ENCODE results near the gene SLC25A1.
"Not testable (repeated sequence)": the region's sequence is repeated elsewhere in the genome, so short reads cannot be mapped to it uniquely, and the experiment has no call there.

SLC25A1 gene

DNA sequence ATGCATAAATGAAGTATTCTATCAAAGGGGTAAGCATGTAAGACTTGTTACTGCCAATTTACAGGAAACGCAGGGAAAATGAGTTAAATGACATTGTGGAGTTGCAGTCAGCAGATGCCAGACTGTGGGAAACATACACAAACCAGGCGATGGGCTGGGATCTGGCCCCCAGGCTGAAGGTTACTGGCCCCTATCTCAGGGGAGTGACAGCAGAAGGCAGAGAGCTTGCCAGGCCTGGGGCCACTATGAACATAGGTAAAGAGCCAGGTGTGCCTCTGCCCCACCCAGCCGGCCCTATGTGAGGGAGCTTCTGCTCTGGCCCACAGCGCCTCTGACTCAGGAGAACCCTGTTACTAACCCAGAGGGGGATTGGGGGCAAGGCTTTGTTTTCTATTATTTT lies 26.1 kb upstream of the SLC25A1 start:
- DNase-seq (ENCODE audit: low spot score) = no peak

DNA sequence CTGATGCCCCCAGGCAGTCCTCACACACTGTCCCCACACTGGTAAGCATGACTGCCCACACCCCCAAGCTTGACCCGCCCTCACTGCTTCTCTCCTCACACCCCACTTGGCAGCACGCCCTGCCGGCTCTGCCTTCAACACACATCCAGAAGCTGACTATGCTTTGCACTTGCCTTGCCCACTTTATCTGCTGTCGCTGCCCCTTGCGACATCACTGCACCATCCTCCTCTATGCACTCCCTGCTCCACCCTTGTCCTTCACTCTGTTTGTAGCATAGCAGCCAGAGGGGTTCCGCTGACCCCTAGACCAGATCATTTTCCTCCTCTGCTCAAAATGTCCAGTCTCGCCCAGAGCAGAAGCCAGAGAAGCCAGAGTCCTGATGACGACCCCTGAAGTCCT lies 25.3 kb upstream of the SLC25A1 start:
- no peak for DNase-seq (ENCODE audit: low spot score)

DNA sequence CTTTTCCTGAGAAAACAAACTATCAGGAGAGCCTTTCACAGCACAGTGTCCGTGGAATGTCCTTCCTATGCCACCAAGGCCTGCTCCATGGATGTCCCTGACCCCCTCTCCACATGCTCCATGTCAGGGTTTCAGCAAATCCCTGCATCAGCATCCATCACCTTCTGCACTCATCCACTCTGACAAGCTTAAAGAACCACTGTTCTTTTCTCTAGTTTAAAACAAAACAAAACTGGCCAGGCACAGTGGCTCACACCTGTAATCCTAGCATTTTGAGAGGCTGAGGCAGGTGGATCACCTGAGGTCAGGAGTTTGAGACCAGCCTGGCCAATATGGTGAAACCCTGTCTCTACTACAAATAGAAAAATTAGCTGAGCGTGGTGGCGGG lies 24.3 kb upstream of the SLC25A1 start:
- not testable (repeated sequence) for DNase-seq (ENCODE audit: low spot score)

DNA sequence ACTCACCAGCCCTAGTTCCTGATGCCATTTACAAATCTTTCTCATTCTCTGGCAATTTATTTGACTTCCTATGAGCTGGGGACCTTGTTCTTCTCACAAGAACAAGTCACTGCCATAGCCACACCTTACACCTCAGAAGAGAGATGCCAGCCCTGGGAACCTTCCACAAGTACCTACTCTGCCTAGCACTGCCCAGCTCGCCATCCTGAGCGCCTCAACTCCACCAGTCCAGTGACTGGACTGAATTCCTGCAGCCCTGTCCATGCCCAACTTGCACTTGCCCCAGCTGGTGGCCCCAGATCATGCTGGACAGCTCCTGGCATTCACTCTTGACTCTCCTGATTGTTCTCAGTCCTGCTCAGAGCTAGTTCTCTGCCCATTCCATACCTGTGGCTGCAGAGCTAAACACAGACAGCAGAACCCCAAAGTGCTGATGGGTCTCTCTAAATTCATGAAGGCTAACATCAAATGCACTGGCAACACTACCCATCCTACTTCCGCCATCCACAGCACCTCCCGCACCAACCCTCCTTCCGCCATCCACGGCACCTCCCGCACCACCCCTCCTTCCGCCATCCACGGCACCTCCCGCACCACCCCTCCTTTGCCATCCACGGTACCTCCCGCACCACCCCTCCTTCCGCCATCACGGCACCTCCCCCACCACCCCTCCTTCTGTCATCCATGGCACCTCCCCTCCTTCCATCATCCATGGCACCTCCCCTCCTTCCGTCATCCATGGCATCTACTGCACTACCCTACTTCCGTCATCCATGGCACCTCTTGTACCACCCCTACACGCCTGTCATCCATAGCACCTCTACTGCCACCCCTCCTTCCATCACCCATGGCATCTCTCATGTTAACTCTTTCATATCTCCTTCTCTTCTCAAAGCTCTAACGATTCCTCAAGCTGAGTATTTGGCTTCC lies 23.6 kb upstream of the SLC25A1 start:
- DNase-seq (ENCODE audit: low spot score) = no peak

DNA sequence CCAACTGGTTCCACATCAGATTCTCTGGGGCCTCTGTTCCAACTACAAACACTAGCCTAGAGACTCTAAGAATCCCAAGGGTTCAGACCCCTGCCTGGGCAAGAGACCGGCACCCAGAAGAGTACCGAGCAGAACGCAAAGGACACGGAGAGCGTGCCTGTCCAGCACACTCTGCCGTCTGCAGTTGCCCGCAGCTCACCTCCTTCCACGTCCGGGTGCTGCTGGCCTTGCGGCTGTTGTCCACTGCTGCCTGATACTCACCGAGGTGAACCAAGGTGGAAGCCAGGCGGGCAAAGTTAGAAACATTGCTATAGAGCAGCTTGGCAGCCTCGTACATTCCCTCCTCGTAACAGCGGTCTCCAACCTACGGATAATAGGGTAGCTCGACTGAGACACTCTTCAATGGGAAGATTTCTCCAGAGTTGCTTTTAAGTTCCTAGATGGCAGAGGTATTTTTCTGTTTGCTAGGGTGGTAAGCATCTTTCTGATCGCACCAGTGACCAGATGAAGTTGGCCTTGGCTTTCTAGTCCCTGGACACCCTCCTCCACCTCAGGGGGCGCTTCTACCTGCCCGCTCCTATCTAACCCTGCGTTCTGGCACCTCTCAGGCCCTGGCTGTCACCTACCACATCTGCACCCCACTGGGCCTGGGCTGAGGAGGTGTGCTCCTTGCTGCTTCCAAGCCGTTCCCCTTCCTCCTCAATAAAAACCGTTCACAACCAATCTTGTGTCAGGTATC lies 22.8 kb upstream of the SLC25A1 start:
- DNase-seq (ENCODE audit: low spot score) = no peak

DNA sequence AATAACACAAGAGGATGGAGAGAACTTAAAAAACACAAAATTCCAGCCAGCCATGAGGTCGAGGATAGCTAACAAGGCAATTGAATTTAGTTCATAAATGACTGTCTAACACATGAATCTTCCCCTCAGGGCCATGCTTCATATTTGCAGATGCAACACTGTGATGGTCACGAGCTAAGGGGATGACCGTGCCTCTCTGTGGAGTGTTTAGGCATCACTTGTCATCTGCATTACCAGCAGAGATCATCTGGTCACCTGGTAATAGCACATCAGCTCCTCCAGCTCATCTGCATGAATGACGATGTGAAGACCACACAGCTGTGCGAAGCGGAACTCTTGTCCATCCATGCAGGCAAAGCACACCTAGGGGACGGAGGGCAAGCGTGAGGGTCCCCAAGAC lies 20.9 kb upstream of the SLC25A1 start:
- DNase-seq (ENCODE audit: low spot score) = no peak

GRCh38 chr22:19197997-19198865 lies 19.7 kb upstream of the SLC25A1 start:
- DNase-seq (ENCODE audit: low spot score) = no peak

DNA sequence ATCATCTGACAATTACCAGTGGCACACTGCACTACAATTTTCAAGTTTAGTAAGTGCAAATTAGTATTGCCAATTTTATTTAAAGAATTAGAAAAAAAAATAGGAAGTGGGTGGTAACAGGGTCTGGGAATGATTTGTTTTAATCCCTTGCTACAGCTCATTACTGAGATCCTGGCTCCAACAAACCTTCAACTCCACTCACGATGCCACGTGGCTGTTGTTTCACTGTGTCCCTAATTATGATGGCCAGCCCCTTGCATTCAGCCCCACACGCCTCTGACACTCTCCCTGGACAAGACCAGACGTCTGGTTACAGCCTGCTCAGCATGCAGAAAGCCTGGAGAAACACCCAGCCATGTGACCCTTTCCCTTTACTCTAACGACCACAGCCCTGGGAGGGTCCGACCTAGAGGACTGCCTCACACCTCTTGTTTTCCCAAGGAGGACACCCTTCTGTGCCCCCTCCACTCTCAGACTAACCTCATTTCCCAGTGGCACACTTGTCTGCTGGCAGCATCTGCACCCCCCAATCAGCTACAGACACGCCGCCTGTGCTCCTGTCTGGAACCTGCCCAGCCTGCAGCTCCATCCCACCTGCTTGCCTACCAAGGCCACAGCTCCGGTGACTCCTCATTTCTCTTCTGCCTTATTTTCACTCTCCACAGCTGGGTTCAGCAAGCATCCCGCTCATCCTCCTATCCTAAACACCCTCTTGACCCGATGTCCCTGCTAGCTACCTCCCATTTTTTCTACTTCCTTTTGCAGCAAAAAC lies 18.5 kb upstream of the SLC25A1 start:
- DNase-seq (ENCODE audit: low spot score) = no peak

DNA sequence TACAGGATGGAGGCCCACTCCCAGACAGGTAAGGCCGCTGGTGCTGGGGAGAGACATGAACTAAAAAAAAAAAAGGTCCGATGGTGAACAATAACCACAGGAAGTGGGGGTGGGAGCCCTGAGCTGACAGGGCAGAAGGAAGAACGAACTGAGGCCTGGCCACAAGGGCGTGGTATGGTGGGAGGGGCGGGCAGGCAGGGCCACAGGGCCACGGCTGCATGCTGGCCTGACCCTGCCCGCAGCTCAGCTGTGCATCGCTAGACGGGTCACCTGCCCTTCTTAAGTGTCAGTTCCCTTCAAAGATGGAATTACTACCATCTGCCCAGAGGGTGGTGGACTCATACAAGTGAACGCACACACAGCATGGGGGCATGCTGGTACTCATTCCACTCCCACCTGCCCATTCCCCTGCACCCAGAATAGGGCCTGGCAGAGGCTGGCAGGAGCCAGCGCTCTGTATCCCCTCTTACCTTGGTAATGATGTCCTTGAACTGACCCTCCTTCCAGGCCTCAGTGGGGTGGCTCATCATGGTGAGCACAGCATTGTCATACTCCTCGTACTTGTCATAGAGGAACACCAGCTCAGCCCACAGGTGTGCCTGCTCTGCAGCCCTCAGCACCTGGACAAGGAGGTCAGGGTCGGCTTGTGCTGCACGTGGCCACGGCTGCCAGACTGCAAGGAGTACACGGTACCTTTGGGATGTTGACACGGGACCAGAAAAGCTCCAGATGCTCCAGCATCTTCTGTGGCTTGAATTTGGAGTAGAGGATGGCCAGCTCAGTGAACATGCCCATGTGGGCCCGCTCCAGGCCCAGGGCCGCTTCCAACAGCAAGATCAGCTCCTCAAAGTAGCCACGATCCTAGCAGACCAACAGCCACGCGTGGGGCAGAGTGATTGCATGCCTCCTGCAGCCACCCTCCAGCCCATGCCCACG lies 17.5 kb upstream of the SLC25A1 start:
- no peak for DNase-seq (ENCODE audit: low spot score)

DNA sequence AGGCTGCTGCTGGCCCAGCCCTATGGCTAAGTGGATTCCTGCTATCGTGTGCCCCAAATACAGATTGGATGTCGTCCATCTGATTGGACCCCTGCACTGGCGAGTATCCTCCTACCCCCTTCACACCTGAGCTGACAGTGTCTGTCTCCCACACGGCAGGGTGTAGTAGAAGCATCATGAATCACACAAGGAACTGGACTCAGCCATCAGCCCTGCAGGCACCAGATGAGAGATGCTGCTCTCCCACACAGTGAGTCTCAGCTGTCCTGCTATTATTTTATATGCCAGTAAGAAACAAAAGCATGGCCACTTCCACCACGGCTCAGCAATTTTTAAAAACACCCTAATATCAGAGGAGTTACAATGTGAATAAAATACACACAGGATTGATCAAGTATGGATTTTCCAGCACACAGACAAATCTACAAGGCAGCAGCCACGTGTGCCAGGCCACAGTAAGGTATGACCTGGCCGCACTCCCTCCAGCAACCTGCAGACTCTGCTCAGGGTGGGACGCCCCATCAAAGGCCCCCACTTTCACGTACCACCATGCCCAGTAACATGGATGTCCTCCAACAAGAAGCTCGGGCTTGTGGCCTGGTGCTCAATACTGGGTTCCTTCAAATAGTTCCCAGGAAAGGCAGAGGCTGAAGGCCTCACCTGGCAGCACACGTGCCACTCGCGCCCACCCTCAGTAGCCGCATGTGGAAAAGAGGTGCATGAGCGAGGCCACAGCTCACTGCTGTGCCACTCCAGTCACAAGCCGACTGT lies 16.4 kb upstream of the SLC25A1 start:
- no peak for DNase-seq (ENCODE audit: low spot score)

GRCh38 chr22:19193879-19194278 lies 15.3 kb upstream of the SLC25A1 start:
- no peak for DNase-seq (ENCODE audit: low spot score)

- DNase-seq (ENCODE audit: low spot score) = no peak
Observed at GRCh38 chr22:19187716-19188563, 9.4 kb upstream of the SLC25A1 start.

DNA sequence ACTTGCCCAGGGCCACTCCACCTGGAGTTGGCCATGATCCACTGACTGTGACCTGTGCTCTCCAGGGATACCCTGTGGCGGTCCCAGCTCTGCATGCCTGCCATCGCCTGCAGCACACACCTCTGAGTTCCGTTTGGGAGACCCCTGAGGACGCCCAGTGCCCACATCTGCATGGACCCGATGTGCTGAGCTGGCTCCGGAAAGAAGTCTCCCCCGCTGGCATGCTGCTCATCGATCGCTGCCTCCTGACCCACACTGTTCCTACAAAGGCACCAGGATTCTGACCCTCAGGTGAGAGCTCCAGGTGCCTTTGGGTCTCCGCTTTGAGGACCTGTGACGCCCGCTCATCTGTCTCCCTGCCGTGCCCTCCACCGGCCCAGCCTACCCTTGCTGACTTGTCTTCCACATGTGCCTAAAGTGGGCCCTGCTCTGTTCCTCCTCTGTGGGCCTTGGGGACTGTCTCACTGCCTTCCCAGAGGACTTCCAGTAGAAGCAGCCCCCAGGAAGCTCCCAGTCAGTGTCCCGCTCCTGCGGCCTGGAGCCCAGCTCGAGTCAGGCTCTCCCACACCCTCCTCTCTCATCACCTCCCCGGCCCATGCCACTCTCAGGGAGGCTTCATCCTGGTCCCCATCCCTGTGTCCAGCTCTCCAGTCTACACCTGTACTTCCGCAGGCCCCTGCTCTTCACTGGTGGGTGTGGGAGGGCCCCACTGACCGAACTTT lies 5.9 kb upstream of the SLC25A1 start:
- no peak for DNase-seq (ENCODE audit: low spot score)

DNA sequence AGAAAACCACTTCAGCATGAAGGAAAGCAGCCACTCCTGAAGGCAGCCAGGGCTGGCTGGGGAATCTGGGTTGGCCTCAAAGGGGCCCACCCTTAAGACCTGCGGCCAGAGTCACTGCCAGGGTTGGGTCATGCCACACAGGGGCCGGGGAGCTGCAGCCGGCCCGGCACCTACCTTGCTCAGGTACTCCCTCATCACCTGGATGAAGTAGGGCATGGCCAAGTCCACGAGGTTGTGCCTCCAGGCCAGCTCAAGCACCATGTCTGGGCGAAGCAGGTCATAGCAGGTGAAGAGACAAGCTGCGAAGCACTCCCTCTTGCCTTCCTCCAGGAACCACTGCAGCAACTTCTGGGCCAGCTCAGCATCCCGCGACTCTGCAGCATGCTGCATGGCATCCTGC lies 4.7 kb upstream of the SLC25A1 start:
- DNase-seq (ENCODE audit: low spot score) = no peak

DNA sequence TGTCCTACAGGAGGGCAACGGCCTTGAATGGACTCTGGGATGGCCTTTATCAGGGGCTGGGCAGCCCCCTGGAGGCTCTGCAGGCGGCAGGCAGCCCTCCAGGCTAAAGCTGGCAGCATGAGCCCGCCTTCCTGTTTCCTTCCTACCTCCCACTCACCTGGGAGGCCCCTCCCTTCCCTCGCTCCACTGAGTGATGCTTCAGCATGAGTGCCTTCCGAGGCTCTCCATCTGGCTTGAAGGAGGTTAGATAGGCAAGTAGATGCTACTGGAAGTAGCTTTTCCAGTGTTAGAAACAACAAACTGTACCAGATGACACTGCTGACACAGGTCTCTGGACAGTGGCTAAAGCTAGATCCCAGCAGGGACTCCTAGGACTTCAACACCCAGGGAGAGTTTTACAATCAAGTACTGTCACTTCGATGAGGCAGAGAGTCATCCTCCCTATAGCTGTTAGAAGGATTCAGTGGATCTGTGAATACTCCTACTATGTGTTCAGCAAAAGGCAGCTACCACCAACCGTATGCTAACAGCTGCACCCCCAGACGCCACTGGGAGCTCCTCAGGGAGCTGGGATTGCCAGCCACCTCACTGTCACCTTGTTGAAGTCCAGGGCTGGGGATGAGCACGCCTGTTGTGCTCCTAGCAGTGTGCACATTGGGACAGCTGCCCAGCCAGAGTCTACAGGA lies 4.1 kb upstream of the SLC25A1 start:
- no peak for DNase-seq (ENCODE audit: low spot score)

GRCh38 chr22:19181786-19182471 lies 3.4 kb upstream of the SLC25A1 start:
- no peak for DNase-seq (ENCODE audit: low spot score)
